HepG2 (cell line): Measurements from ENCODE around the gene IL21R. TPM values are rescaled to one million over a fixed set of nuclear protein-coding genes. Genes with fewer than 3 reads are reported as not detected.

Experiments used
- ATAC-seq: fragments of 200-7000 bp; cut with Tn5 transposase; 3 replicates; pipeline ENCODE4 v1.9.1; 2020; ENCODE audit warnings: mild to moderate bottlenecking, moderate library complexity
- BruUV-seq: library from RNA; stranded (reverse); fragments of 400-500 nt; replicated peaks from 2 replicates; lab custom pipeline; 2021; lab: Mats Ljungman, UMichigan
- CTCF ChIA-PET: fragments of 300-600 bp; formaldehyde crosslinking; extraction: SDS; loops from one replicate; lab custom pipeline; 2021; ENCODE audit warnings: low total read pairs, inconsistent platforms, low intra/inter-chr PET ratio; lab: Yijun Ruan, JAX
- POLR2A ChIA-PET: fragments of 350-600 bp; sonication (Branson Sonifier 250); formaldehyde crosslinking; loops from one replicate; lab custom pipeline; 2020; ENCODE audit warnings: antibody characterized with exemption, inconsistent platforms; lab: Yijun Ruan, JAX
- DNase-seq: peaks from one replicate; pipeline ENCODE4 v3.0.0-alpha.2; 2015; ENCODE audit warnings: low spot score
- FAIRE-seq: peaks from 3 replicates; lab custom pipeline; 2011; peaks lifted over from hg19 to GRCh38; lab: Jason Lieb, UNC
- H2AFZ ChIP-seq: one replicate; pipeline ENCODE4 v1.6.1; 2011; ENCODE audit warnings: low read length, inconsistent platforms
- H3K27ac ChIP-seq: fragments of 300-600 bp; 3 replicates; pipeline ENCODE4 v1.8.0; 2011; ENCODE audit warnings: mixed run types, mild to moderate bottlenecking, mixed read lengths, low read length, inconsistent platforms; ENCODE audit not compliant: insufficient read depth; ENCODE audit errors: extremely low read length
- H3K27me3 ChIP-seq, 2 experiments: fragments of 200-600 bp in 1 of 2; 2 replicates in 1 of 2; 3 replicates in 1 of 2; pipeline versions ENCODE4 v1.6.0 to v1.8.0; 2011; ENCODE audit warnings: low read length in 2 of 2, mild to moderate bottlenecking in 2 of 2, moderate library complexity in 2 of 2, inconsistent platforms in 1 of 2; ENCODE audit not compliant: insufficient read depth in 2 of 2, control insufficient read depth in 1 of 2
- H3K36me3 ChIP-seq, 2 experiments: fragments of 200-600 bp in 1 of 2; replicated peaks in 1 of 2; 2 replicates in 1 of 2; 3 replicates in 1 of 2; pipeline versions ENCODE4 v1.5.1 to v1.8.0; 2011; ENCODE audit warnings: low read length in 2 of 2, inconsistent platforms in 1 of 2; ENCODE audit not compliant: insufficient read depth in 2 of 2, control insufficient read depth in 1 of 2
- H3K4me1 ChIP-seq: 2 replicates; pipeline ENCODE4 v1.5.1; 2012; ENCODE audit warnings: low read length, inconsistent platforms; ENCODE audit not compliant: insufficient read depth
- H3K4me2 ChIP-seq: 2 replicates; pipeline ENCODE4 v1.6.0; 2011; ENCODE audit warnings: low read depth, low read length, inconsistent platforms
- H3K4me3 ChIP-seq, 3 experiments: fragments of 200-600 bp in 1 of 3; sonication (generic), shearing (Covaris generic) in 1 of 3; replicated peaks in 1 of 3; 2 replicates each; pipeline ENCODE4 v1.5.1; 2011 to 2016; ENCODE audit warnings: low read length in 3 of 3, inconsistent platforms in 2 of 3, low read depth in 2 of 3, mild to moderate bottlenecking in 2 of 3, control low read depth in 1 of 3, mixed read lengths in 1 of 3; ENCODE audit not compliant: insufficient read depth in 1 of 3
- H3K79me2 ChIP-seq: one replicate; pipeline ENCODE4 v1.6.1; 2011; ENCODE audit warnings: low read length, inconsistent platforms; ENCODE audit not compliant: insufficient read depth
- H3K9ac ChIP-seq: 2 replicates; pipeline ENCODE4 v1.6.0; 2011; ENCODE audit warnings: mild to moderate bottlenecking, low read depth, low read length, inconsistent platforms; ENCODE audit not compliant: insufficient read depth
- H3K9me3 ChIP-seq: 2 replicates; pipeline ENCODE4 v1.5.1; 2012; ENCODE audit warnings: mild to moderate bottlenecking, low read length
- H4K20me1 ChIP-seq: 2 replicates; pipeline ENCODE4 v1.6.0; 2011; ENCODE audit warnings: inconsistent platforms, mild to moderate bottlenecking, low read length, moderate library complexity; ENCODE audit not compliant: insufficient read depth
- DPF2 ChIP-seq: sonication (generic); formaldehyde crosslinking; IDR thresholded peaks from 2 replicates; pipeline ENCODE4 v1.4.0; 2020; ENCODE audit warnings: mild to moderate bottlenecking, low read depth, missing genetic modification reagents, borderline replicate concordance
- EHMT2 ChIP-seq: fragments of 200-600 bp; sonication (generic); IDR thresholded peaks from 2 replicates; pipeline ENCODE4 v1.7.0; 2017; ENCODE audit warnings: antibody characterized with exemption, low read depth, low read length, borderline replicate concordance
- ELF4 ChIP-seq: sonication (generic); formaldehyde crosslinking; IDR thresholded peaks from 2 replicates; pipeline ENCODE4 v1.5.0; 2020; ENCODE audit warnings: missing genetic modification reagents, mild to moderate bottlenecking, moderate library complexity, borderline replicate concordance
- HNRNPL ChIP-seq: fragments of 200-400 bp; formaldehyde crosslinking; IDR thresholded peaks from 2 replicates; pipeline ENCODE4 v1.6.1; 2017; ENCODE audit warnings: mild to moderate bottlenecking, low read depth, low read length
- LCORL ChIP-seq, 2 experiments: fragments of 450-650 bp in 1 of 2; sonication (generic) in 1 of 2; formaldehyde crosslinking in 1 of 2; IDR thresholded peaks; 2 replicates each; pipeline versions ENCODE4 v1.5.0 to v1.6.1; 2017 to 2020; ENCODE audit warnings: antibody characterized with exemption in 1 of 2, missing genetic modification reagents in 1 of 2
- MBD4 ChIP-seq: IDR thresholded peaks from 2 replicates; pipeline ENCODE4 v1.6.1; 2012; ENCODE audit warnings: low read length, inconsistent platforms, borderline replicate concordance
- PTBP1 ChIP-seq: fragments of 200-400 bp; formaldehyde crosslinking; IDR thresholded peaks from 2 replicates; pipeline ENCODE4 v1.6.1; 2018; ENCODE audit warnings: low read length, low read depth; ENCODE audit not compliant: poor library complexity, severe bottlenecking
- RCOR2 ChIP-seq: IDR thresholded peaks from 2 replicates; pipeline ENCODE4 v1.6.1; 2016; ENCODE audit warnings: missing biosample characterization, missing genetic modification reagents
- XRCC5 ChIP-seq: fragments of 200-400 bp; formaldehyde crosslinking; optimal IDR thresholded peaks from 2 replicates; pipeline ENCODE3; 2017; ENCODE audit warnings: mild to moderate bottlenecking, low read length
- ZMAT3 ChIP-seq: sonication (generic); formaldehyde crosslinking; conservative IDR thresholded peaks from 2 replicates; pipeline ENCODE4 v1.7.0; 2021; ENCODE audit warnings: missing genetic modification reagents
- ZNF30 ChIP-seq: sonication (generic); formaldehyde crosslinking; IDR thresholded peaks from 2 replicates; pipeline ENCODE4 v1.5.0; 2020; ENCODE audit warnings: mild to moderate bottlenecking, missing genetic modification reagents
- ZNF562 ChIP-seq: sonication (generic); formaldehyde crosslinking; IDR thresholded peaks from 2 replicates; pipeline ENCODE4 v1.8.0; 2022; ENCODE audit warnings: missing genetic modification reagents, borderline replicate concordance
- ZNF615 ChIP-seq: sonication (generic); formaldehyde crosslinking; IDR thresholded peaks from 2 replicates; pipeline ENCODE4 v1.5.0; 2020; ENCODE audit warnings: mild to moderate bottlenecking, missing genetic modification reagents, borderline replicate concordance
- ZNF691 ChIP-seq: sonication (generic); formaldehyde crosslinking; IDR thresholded peaks from 2 replicates; pipeline ENCODE4 v1.4.0; 2020; ENCODE audit warnings: missing genetic modification reagents, low read depth, mild to moderate bottlenecking, borderline replicate concordance
- ZNF766 ChIP-seq: sonication (generic); formaldehyde crosslinking; IDR thresholded peaks from 2 replicates; pipeline ENCODE4 v1.5.0; 2020; ENCODE audit warnings: missing genetic modification reagents, borderline replicate concordance
- ZSCAN31 ChIP-seq: sonication (generic); formaldehyde crosslinking; IDR thresholded peaks from 2 replicates; pipeline ENCODE4 v1.5.0; 2020; ENCODE audit warnings: low read depth, mild to moderate bottlenecking, missing genetic modification reagents
- whole genome bisulfite sequencing: methylation state at CpG from one replicate; pipeline ENCODE4 v1.1.6; 2017; ENCODE audit warnings: low lambda C conversion rate; 5-methylcytosine and 5-hydroxymethylcytosine counted together
- in situ Hi-C: cut with HindIII; loops from 2 replicates; pipeline ENCODE4 v1.10.0; 2017; ENCODE audit warnings: low pct_unique_long_range_greater_than_20kb; ENCODE audit not compliant: extremely low pct_ligation_motif_present
- intact Hi-C: fragments of 100-400 bp; cut with micrococcal nuclease; formaldehyde crosslinking; loops from one replicate; pipeline ENCODE4 v1.10.0; 2022; ENCODE audit not compliant: unreplicated experiment
- polyA plus RNA-seq, 8 experiments: library from polyadenylated mRNA; depleted of rRNA in 3 of 8; stranded (reverse) in 7 of 8; unstranded in 1 of 8; fragments of >200 nt; fragmentation: Illumina TruSeq in 4 of 8; extraction: Trizol in 4 of 8; gene quantifications; 2 replicates each; pipeline versions ENCODE4 v1.2.1 to v1.2.3, GENCODE V29; 2011 to 2016; ENCODE audit warnings: low read depth in 4 of 8, missing spikeins in 1 of 8, mixed read lengths in 1 of 8; ENCODE audit not compliant: insufficient read depth in 1 of 8
- total RNA-seq, 5 experiments: library from RNA; depleted of rRNA; stranded (reverse); fragments of >200 nt; fragmentation: Illumina TruSeq; extraction: Trizol; gene quantifications; 2 replicates each; pipeline ENCODE4 v1.2.3, GENCODE V29; 2016; ENCODE audit warnings: low read depth in 1 of 5
- TF ChIP-seq, protein P1 (sequence below): IDR thresholded peaks from 2 replicates; pipeline ENCODE4 v1.6.1; 2016; ENCODE audit warnings: mild to moderate bottlenecking, missing biosample characterization, missing genetic modification reagents
- TF ChIP-seq, protein P2 (sequence below): sonication (generic); formaldehyde crosslinking; conservative IDR thresholded peaks from 2 replicates; pipeline ENCODE4 v1.5.0; 2020; ENCODE audit warnings: missing genetic modification reagents

Gene IL21R
- total and polyA plus RNA-seq, 2 of the 13 experiments (the other 11 are each of a cell fraction or from before 2014, with no cell fraction given), result 0.49 to 0.64 TPM

DNA sequence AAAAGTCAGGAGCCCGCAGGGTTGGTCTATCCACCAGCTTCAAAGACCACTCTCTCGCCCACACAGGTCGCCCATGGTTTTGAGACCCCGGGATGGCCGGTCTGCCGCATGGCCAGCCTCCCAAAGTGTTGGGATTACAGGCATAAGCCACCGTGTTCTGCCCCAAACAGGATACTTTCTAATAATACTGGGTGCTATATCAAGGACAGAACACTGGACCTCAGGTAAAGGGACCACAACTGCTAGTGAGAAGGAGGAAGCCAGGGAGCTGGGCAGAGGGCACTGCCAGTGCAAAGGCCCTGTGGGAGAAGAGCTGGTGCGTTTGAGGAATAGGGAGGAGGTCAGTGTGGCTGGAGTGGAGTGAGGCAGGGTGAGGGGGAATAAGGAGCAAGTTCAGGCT is 34.1 kb downstream of the IL21R start:
- in situ Hi-C loops (no loop called here), intact Hi-C loops (no loop called here)
- Histone ChIP-seq H3K27ac (no peak overlapping the region), H3K9me3 (no peaks in the 10 kb centered on the region), H3K79me2 (no peaks in the 10 kb centered on the region), H3K4me2 (no peak overlapping the region), H2AFZ (no peak overlapping the region), H3K27me3 (no peaks in the 10 kb centered on the region; a peak in 3 of 5 replicates), H3K4me3 (no peak overlapping the region), H4K20me1 (no peaks in the 10 kb centered on the region), H3K36me3 (no peaks in the 10 kb centered on the region), H3K9ac (no peak overlapping the region), H3K4me1 (no peaks in the 10 kb centered on the region)
- DNase-seq, result no peak
- TF ChIP-seq LCORL (IDR thresholded peaks at IDR 0.05) (no peak), LCORL (CRISPR knock-in tag; IDR thresholded peaks at IDR 0.05) (no peak), ZSCAN31 (CRISPR knock-in tag) (no peak), ELF4 (CRISPR knock-in tag) (no peak), ZNF691 (no peak), HNRNPL (no peak), ZNF562 (CRISPR knock-in tag) (no peak), MBD4 (no peak), RCOR2 (CRISPR knock-in tag) (no peak), ZNF30 (CRISPR knock-in tag) (no peak), PTBP1 (no peak), EHMT2 (no peak), DPF2 (no peak), ZMAT3 (CRISPR knock-in tag) (no peak), XRCC5 (no peak), ZNF766 (CRISPR knock-in tag) (no peak), ZNF615 (CRISPR knock-in tag) (no peak)
- TF ChIP-seq, protein P1, sequence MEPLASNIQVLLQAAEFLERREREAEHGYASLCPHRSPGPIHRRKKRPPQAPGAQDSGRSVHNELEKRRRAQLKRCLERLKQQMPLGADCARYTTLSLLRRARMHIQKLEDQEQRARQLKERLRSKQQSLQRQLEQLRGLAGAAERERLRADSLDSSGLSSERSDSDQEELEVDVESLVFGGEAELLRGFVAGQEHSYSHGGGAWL (CRISPR knock-in tag), result no peak
- TF ChIP-seq, protein P2, sequence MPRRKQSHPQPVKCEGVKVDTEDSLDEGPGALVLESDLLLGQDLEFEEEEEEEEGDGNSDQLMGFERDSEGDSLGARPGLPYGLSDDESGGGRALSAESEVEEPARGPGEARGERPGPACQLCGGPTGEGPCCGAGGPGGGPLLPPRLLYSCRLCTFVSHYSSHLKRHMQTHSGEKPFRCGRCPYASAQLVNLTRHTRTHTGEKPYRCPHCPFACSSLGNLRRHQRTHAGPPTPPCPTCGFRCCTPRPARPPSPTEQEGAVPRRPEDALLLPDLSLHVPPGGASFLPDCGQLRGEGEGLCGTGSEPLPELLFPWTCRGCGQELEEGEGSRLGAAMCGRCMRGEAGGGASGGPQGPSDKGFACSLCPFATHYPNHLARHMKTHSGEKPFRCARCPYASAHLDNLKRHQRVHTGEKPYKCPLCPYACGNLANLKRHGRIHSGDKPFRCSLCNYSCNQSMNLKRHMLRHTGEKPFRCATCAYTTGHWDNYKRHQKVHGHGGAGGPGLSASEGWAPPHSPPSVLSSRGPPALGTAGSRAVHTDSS (CRISPR knock-in tag), result no peak
- ChIA-PET POLR2A (no interaction called here), CTCF (no interaction called here)
- no peak for ATAC-seq
- FAIRE-seq, result no peak
- BruUV-seq, result no TSS peak
- 47% methylated on average over 8 of the region's 8 CpGs for WGBS
